LNCAP (cell line): ENCODE results near the gene DIAPH3.

Experiments
- TF ChIP-seq, protein P1 (sequence below): fragments of 450-650 bp; IDR thresholded peaks from 2 replicates; pipeline ENCODE4 v1.5.1; 2017; ENCODE audit warnings: mild to moderate bottlenecking

DIAPH3 gene

DNA sequence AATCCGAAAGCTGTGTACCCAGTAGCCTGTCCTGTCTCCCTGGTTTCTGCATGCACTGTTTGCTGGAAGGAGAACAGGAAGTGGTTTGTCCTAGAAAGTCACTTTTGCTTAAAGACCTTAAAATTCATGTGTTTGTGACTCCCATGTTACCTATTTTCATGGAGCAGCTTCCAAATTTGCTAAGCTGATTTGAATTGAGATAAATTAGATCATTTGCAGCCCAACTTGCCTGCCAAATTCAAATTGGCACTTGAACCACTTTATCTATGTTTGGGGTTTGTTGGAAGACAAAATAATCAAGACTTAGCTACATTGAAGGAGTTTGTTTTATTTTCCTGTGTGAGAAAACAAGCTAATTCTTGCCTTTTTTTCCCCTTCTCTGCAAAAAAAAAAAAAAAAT lies 532.5 kb downstream of the DIAPH3 start:
- TF ChIP-seq, protein P1, sequence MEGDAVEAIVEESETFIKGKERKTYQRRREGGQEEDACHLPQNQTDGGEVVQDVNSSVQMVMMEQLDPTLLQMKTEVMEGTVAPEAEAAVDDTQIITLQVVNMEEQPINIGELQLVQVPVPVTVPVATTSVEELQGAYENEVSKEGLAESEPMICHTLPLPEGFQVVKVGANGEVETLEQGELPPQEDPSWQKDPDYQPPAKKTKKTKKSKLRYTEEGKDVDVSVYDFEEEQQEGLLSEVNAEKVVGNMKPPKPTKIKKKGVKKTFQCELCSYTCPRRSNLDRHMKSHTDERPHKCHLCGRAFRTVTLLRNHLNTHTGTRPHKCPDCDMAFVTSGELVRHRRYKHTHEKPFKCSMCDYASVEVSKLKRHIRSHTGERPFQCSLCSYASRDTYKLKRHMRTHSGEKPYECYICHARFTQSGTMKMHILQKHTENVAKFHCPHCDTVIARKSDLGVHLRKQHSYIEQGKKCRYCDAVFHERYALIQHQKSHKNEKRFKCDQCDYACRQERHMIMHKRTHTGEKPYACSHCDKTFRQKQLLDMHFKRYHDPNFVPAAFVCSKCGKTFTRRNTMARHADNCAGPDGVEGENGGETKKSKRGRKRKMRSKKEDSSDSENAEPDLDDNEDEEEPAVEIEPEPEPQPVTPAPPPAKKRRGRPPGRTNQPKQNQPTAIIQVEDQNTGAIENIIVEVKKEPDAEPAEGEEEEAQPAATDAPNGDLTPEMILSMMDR, result no peak

DNA sequence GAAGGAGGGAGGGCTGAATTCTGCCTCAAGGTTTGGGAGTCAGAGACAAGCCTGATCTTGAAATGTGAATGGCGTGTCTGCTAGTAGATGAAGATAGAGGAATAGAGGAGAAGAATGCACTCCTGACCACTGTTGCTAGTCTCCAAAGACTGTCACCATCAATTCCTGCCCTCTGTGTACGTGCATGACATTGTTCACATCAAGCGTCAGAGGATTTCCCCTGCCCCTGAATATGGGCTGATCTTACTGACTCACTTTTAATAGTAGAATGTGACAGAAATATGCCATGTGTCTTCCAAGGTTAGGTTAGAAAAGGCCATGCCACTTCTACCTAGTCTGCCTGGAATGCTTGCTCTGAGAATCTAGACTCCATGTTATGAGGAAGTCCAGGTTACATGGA lies 538.6 kb downstream of the DIAPH3 start:
- TF ChIP-seq, protein P1, result no peak

DNA sequence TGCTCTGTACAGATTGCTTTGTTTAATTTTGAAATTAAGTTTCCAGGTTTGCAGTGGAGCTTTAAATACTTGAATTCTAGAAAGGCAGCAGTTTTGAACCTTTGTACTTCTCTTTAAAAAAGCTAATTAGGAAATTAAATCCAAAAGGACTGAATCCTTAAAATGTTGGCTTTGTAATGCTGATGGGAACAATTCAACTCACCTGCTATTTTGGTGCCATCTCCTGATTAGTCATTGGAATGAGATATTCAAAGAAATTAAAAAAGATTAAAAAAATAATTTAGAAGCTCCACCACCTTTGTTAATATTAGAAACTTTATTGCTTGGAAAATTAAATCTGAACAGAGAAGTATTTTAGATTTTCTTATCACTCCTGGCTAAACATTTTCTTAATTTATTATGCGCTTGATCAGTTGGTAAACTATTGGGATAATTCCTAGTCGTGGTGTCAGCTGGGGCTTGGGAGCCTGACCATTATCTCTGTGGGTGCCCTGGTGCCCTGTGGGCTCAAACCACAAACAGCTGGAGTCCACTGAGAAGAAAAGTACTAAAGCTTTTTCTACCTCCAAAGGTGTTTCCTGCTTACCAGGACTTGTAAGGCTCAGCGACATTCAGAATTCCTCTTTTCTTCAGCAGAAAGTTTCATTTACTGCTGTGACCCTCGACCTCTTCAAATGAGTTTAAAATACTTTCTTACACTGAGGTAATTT lies 540.4 kb downstream of the DIAPH3 start:
- TF ChIP-seq, protein P1, result no peak

DNA sequence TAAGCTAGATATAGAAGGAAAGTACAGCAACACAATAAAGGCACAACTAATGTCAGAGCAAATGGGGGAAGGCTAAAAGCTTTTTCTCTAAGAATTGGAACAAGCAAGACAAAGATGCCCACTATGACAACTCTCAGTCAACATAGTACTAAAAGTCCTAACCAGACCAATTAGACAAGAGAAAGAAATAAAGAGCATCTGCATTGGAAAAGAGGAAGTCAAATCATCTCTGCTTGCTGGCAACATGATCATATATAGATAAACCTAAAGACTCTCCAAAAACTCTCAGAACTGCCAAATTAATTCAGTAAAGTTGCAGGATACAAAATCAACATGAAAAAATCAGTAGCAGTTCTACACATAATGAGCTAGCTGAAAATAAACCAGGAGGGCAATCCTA lies 542.0 kb downstream of the DIAPH3 start:
- TF ChIP-seq, protein P1, result no peak
